GM12891 (cell line): ENCODE results near the gene SPINT3.

Source experiments
- POLR2A ChIP-seq: IDR thresholded peaks from 2 replicates; pipeline ENCODE4 v1.6.1; 2011; ENCODE audit warnings: low read depth, low read length, control low read depth
- POLR2AphosphoS5 ChIP-seq: IDR thresholded peaks from 2 replicates; pipeline ENCODE4 v1.6.1; 2011; ENCODE audit warnings: low read depth, low read length, control low read depth
- POU2F2 ChIP-seq: IDR thresholded peaks from 2 replicates; pipeline ENCODE4 v1.6.1; 2011; ENCODE audit warnings: low read depth, mild to moderate bottlenecking, control low read depth, low read length, moderate library complexity
- SPI1 ChIP-seq: IDR thresholded peaks from 2 replicates; pipeline ENCODE4 v1.6.1; 2011; ENCODE audit warnings: low read depth, low read length, control low read depth
- TAF1 ChIP-seq: IDR thresholded peaks from 2 replicates; pipeline ENCODE4 v1.6.1; 2011; ENCODE audit warnings: low read depth, low read length, control low read depth

GRCh38 chr20:45467172-45467571, 48.2 kb downstream of the SPINT3 start:
- TF ChIP-seq POLR2A (no peak), POLR2AphosphoS5 (no peak), TAF1 (no peak), SPI1 (no peak), POU2F2 (no peak)
